Mucosa of rectum (tissue), 2 donors: ENCODE data around the gene SNRNP200.

Source experiments
- H3K27ac ChIP-seq, 2 donors: one replicate each; pipeline ENCODE4 v1.7.0; 2013; ENCODE audit warnings: inconsistent platforms in 2 of 2, low read depth in 2 of 2, low read length in 2 of 2
- H3K27me3 ChIP-seq, 2 donors: one replicate each; pipeline ENCODE4 v1.7.0; 2013; ENCODE audit warnings: low read length in 2 of 2; ENCODE audit not compliant: control insufficient read depth in 2 of 2, insufficient read depth in 2 of 2
- H3K36me3 ChIP-seq, 2 donors: one replicate each; pipeline ENCODE4 v1.7.0; 2013; ENCODE audit warnings: low read length in 2 of 2; ENCODE audit not compliant: control insufficient read depth in 2 of 2, insufficient read depth in 2 of 2
- H3K4me1 ChIP-seq, 2 donors: one replicate each; pipeline ENCODE4 v1.7.0; 2013; ENCODE audit warnings: low read length in 2 of 2, mild to moderate bottlenecking in 1 of 2; ENCODE audit not compliant: control insufficient read depth in 2 of 2, insufficient read depth in 2 of 2
- H3K4me3 ChIP-seq, 2 donors: one replicate each; pipeline ENCODE4 v1.7.0; 2013; ENCODE audit warnings: low read length in 2 of 2
- H3K9ac ChIP-seq, 2 donors: one replicate each; pipeline ENCODE4 v1.7.0; 2013; ENCODE audit warnings: low read length in 2 of 2, low read depth in 1 of 2, mild to moderate bottlenecking in 1 of 2
- H3K9me3 ChIP-seq, 2 donors: one replicate each; pipeline ENCODE4 v1.7.0; 2013; ENCODE audit warnings: low read length in 2 of 2; ENCODE audit not compliant: control insufficient read depth in 2 of 2
- donor health status: healthy.
- donor health status: Normal muscosa, but diverticular disease.

Gene SNRNP200

DNA sequence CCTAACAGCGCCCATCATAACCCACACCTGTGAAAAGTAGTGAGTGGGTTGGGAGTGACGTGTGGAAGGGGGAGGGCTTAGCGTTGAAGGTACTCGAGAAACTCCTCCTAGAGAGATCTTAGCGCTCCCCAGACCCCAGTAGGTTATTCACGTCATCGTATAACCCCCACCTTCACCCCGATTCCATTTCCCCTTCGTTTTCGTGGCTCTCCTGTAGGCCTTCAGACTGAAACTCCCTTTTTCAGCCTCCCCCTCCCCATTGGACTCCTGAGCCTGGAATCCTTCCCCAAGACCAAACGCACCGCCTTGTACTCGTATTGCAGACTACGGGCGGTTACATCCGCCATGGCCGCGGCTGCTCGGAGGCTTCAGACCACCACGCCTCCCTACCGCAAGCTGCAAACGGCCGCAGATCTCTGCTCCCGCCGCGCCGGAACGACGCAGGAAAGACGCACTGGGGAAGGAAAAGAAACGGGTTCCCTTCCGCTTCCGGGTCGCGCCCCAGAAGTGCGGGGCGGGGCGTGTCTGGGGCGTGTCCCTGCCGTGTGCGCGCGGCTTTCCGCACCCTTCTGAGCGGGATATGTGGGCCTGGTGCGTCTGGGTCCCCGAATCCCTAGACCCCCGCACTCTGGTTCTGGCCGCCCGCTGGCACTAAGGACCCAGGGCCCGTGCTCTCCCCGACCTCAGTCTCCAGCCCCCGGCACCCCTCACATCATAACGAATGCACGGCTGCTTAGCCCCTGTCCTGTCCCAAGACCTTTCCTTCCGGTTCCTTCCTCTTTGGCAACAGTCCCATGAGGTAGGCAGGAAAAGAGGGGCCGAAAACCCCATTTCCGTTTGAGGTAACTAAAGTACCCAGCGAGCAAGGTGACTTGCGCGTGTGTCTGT lies at the start of gene SNRNP200:
Gene SNRNP200 (minus strand): TSS at position 456 of the 888 bp plus-strand sequence. CDS start 109 bp downstream, at position 347.
- H3K9ac ChIP-seq = peak within 1 kb of the TSS; percentile 88 to 96
- H3K4me3 ChIP-seq = peak within 1 kb of the TSS; percentile 76 to 99
- peaks cover 25 to 28% of the 10 kb centered on the region in 2 donors for H3K36me3 ChIP-seq
- H3K9me3 ChIP-seq = no peaks in the 10 kb centered on the region
- peak within 1 kb of the TSS; percentile 70 to 91 for H3K27ac ChIP-seq
- no peaks in the 10 kb centered on the region for H3K27me3 ChIP-seq
- peaks cover 9 to 14% of the 10 kb centered on the region in 2 donors for H3K4me1 ChIP-seq

DNA sequence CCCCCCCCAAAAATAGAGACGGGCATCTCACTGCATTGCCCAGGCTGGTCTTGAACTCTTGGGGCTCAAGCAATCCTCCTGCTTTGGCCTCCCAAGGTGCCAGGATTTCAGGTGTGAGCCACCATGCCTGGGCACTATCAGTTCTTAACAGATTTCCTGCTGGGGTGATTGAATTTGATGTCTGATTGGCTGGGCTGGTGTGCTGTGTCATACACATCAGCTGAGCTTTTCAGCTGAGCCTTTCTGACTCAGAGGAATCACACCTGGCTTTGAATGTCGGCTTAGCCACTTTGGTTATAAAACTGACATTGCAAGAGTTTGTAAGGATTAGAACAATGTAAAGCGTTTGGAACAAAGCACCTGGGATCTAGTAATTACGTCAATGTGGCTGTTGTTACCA lies 49.1 kb upstream of the SNRNP200 start:
- H3K4me3 ChIP-seq = no peak overlapping the region
- H3K27me3 ChIP-seq = no peaks in the 10 kb centered on the region
- no peak overlapping the region for H3K9ac ChIP-seq
- no peaks in the 10 kb centered on the region for H3K9me3 ChIP-seq
- H3K27ac ChIP-seq = no peak overlapping the region
- H3K4me1 ChIP-seq = no peaks in the 10 kb centered on the region
- H3K36me3 ChIP-seq = no peaks in the 10 kb centered on the region

DNA sequence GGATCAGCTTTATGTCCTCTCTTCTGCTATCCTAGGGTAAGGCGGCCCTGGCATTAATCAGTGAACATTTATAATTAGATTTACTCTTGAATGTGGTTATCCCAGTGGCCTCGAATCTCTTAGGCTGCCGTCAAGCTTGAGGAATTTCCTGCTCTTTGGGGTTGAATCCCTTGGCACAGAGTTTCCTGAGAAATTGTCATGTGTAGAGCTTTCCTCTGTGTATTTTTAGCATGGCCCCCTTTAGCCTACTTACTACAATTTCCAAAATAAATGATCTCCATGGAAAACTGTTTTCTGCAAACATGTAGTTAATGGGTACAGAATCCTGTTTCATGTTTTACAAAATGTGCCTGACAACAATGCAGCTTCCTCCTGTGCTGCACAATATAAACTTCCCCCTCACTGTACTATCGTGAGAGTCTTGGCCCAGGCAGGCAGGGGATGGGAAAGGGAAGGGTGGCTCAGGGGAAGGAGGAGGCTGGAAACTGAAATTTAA lies 48.3 kb upstream of the SNRNP200 start:
- H3K4me1 ChIP-seq = no peaks in the 10 kb centered on the region
- no peak overlapping the region for H3K9ac ChIP-seq
- no peaks in the 10 kb centered on the region for H3K9me3 ChIP-seq
- H3K27ac ChIP-seq = peak overlapping the region in 1 of 2 donors; percentile 34
- no peak overlapping the region for H3K4me3 ChIP-seq
- H3K36me3 ChIP-seq = no peaks in the 10 kb centered on the region
- no peaks in the 10 kb centered on the region for H3K27me3 ChIP-seq

DNA sequence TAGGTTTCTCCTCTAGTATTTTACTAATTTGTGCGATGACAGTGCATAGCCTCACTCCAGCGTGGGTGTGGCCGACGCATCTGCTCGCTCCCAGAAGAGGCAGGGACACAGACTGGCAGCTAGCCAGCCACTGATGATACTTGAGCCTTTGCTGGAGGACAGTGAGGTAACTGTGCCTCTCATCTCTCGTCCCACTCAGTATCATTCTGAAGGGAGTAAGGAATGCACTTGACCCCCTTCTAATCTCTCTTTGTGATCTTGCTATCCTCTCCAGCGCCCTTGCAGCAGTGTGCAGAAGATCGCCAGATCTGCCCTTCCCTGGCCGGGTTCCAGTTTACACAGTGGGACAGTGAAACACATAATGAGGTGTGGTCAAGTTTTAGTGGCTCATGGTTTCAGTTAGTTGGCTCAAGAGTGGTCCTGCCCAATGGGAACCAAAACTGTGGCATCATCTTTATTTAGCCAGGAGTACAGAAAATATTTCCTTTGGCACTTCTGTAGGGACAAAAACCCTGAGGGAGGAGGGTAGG lies 47.8 kb upstream of the SNRNP200 start:
- Histone ChIP-seq H3K4me3 (no peak overlapping the region), H3K9ac (no peak overlapping the region), H3K4me1 (no peaks in the 10 kb centered on the region), H3K36me3 (no peaks in the 10 kb centered on the region), H3K27ac (peak overlapping the region in 1 of 2 donors; percentile 11), H3K9me3 (no peaks in the 10 kb centered on the region), H3K27me3 (no peaks in the 10 kb centered on the region)

DNA sequence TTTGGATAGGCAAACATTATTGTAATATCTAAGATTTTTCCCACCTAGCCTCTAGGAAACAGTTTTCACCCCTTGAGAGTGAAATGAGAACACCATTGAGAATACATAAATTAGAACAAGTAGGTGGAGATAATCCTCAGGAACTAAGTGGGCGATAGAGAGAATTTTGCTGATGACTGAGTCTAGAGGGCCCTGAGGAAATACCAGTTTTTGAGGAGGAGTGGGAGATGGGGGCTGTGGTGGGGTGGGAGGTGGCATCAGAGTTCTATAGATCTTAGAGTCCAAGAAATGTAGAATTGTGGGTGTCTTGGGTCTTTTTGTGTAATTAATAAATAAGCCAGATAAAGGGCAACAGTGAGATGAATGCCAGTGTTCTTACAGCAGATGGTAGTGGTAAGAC lies 42.0 kb upstream of the SNRNP200 start:
- Histone ChIP-seq H3K27me3 (no peaks in the 10 kb centered on the region), H3K4me1 (no peaks in the 10 kb centered on the region), H3K9ac (no peak overlapping the region), H3K36me3 (no peaks in the 10 kb centered on the region), H3K9me3 (no peaks in the 10 kb centered on the region), H3K27ac (no peak overlapping the region), H3K4me3 (no peak overlapping the region)

DNA sequence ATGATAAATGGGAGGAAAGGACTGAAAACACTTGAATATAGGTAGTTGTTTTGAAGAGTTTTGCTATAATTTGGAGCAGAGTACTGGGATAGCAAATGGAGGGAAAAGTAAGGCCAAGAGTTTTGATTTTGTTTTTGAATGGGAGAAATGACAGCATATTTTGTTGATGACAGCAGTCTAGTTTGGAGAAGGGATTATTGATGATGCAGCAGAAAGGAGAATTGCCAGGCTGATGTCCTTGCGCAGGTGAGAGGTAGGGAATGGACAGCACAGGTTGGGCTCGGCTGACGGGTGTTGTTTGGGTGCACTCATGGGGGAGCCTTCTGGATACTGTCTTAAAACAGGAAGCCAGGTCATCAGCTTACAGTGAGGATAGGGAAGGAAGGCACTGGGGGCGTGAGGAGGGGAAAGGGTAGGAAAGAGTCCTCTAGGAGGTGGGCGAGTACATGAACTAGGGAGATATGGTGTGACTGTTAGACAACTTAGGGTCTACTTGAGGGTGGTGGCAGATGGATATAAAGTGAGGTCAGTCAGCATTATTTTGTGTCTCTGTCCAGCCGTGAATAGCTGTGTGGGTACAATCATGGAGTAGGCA lies 40.6 kb upstream of the SNRNP200 start:
- Histone ChIP-seq H3K4me1 (no peaks in the 10 kb centered on the region), H3K27ac (no peak overlapping the region), H3K36me3 (no peaks in the 10 kb centered on the region), H3K9ac (no peak overlapping the region), H3K4me3 (no peak overlapping the region), H3K27me3 (no peaks in the 10 kb centered on the region), H3K9me3 (no peaks in the 10 kb centered on the region)

DNA sequence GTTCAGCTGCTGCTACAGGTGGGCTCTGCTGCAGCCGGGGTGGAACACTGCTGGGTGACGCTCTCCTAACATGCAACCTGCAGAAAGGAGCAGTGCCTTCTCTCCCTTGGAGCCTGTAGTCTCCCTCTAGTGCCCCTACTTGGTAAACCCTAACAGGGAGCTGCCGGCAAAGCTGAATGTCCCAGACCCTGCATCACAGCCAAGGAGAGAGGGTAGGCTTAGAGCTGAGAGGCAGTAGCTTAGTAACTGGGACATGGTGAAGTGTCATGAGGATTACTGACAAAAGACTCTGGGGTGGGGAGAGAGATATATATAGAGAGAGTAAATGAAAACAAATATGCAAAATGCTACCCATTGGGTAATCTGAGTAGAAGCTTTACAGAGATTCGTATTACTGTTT lies 40.1 kb upstream of the SNRNP200 start:
- Histone ChIP-seq H3K27ac (no peak overlapping the region), H3K36me3 (no peaks in the 10 kb centered on the region), H3K9ac (no peak overlapping the region), H3K9me3 (no peaks in the 10 kb centered on the region), H3K4me1 (no peaks in the 10 kb centered on the region), H3K27me3 (no peaks in the 10 kb centered on the region), H3K4me3 (no peak overlapping the region)

DNA sequence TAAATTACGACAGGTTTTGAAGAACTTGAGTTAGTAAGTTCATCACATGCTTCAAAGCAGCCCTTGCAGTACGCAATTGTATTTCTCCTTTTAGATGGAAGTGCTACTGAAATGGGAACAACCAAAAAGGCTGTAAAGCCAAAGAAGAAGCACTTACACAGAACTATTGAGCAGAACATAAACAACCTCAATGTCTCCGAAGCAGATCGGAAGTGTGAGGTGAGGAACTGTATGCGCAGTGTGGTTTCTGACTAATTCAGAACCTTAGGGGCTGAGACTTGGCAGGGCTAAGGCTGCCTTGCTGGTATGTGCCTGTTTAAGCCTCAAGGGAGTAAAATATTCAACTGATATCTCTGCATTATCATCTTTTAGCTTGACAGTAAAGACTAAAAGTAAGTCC lies 38.7 kb upstream of the SNRNP200 start:
- Histone ChIP-seq H3K27me3 (no peaks in the 10 kb centered on the region), H3K27ac (peak overlapping the region; percentile 67), H3K4me1 (no peaks in the 10 kb centered on the region), H3K9me3 (no peaks in the 10 kb centered on the region), H3K9ac (no peak overlapping the region), H3K36me3 (no peaks in the 10 kb centered on the region), H3K4me3 (no peak overlapping the region)

DNA sequence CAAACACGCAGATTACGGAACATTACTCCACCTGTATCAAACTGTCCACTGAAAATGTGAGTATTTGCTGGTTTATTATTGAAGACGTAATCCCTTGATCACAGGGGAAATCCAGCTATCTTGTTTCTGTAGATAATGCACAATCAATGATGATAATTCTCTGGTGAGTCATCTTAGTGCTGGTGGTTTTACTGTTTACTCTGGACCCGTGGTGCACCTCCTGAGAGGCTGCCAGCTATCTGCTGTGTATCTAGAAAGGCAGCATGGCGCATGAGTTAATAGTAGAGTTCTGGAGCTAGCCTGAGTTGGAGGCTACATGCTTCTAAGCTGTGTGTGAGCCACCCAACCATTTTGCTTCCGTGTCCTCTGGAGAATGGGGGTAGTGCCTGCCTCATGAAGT lies 36.7 kb upstream of the SNRNP200 start:
- H3K4me1 ChIP-seq = no peaks in the 10 kb centered on the region
- no peaks in the 10 kb centered on the region for H3K27me3 ChIP-seq
- H3K9me3 ChIP-seq = no peaks in the 10 kb centered on the region
- no peaks in the 10 kb centered on the region for H3K36me3 ChIP-seq
- no peak overlapping the region for H3K9ac ChIP-seq
- H3K27ac ChIP-seq = peak overlapping the region in 1 of 2 donors; percentile 11
- no peak overlapping the region for H3K4me3 ChIP-seq

DNA sequence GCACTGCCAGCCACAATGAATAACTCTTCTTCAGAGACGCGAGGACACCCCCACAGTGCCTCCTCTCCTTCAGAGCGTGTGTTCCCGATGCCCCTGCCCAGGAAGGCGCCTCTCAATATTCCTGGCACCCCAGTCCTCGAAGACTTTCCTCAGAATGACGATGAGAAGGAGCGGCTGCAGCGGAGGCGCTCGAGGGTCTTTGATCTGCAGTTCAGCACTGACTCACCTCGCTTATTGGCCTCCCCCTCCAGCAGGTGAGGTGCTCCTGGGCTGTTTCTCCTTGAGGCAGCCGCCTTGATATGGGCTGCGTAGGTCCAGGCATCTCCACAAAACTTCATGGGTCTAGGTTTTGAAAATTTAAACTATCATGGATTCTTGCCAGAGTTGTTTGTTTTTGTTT lies 36.3 kb upstream of the SNRNP200 start:
- peak overlapping the region in 1 of 2 donors; percentile 19 for H3K9ac ChIP-seq
- no peak overlapping the region for H3K27ac ChIP-seq
- no peak overlapping the region for H3K4me3 ChIP-seq
- H3K27me3 ChIP-seq = no peaks in the 10 kb centered on the region
- no peaks in the 10 kb centered on the region for H3K9me3 ChIP-seq
- H3K4me1 ChIP-seq = no peaks in the 10 kb centered on the region
- H3K36me3 ChIP-seq = no peaks in the 10 kb centered on the region
